Peyer's patch (tissue), 4 donors: ENCODE data around the gene TMEM51.

Experiments used
- POLR2A ChIP-seq, 2 donors: fragments of 450-650 bp; IDR thresholded peaks; one replicate each; pipeline ENCODE4 v1.5.1; 2017; ENCODE audit warnings: antibody characterized with exemption in 2 of 2, mild to moderate bottlenecking in 2 of 2, moderate library complexity in 2 of 2
- TF ChIP-seq, protein P1 (sequence below), 6 experiments: fragments of 450-650 bp in 4 of 6; fragments of 200-600 bp in 2 of 6; sonication (generic) in 1 of 6; IDR thresholded peaks; one replicate each; pipeline ENCODE4 v1.5.1; 2017 to 2019; ENCODE audit warnings: antibody characterized with exemption in 6 of 6, mild to moderate bottlenecking in 3 of 6, moderate library complexity in 1 of 6

DNA sequence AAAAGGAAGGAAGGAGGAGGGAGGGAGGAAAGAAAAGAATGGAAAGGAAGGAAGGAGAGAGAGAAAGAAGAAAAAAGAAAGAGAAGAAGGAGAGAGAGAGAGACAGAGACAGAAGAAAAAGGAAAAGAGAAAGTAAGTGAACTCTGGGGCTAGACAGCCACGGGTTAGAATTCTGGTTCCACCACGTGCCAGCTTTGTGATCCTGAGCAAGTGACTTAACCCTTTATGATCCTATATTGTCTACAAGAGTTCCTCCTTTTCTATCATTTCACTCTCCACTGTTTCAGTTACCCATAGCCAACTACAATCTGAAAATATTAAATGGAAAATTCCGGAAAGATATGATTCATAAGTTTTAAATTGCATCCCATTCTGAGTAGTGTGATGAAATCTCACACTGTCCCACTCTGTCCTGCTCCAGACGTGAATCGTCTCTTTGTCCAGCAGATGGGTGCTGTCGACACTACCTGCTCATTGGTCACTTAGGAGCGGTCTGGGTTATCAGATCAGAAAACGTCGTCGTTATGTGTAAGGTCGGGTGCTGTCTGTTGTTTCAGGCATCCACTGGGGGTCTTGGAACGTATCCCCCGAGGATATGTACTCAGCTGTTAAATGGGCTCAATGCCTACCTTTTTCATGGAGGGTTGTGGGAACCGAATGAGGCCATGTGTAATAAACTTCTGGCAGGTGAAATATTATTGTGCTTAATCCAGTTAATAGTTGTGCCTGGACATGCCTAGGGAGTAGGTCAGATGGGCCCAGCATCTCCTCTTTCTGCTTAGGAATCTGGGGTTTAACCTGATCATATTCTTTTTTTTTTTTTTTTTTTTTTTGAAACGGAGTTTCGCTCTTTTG is 19.1 kb downstream of the TMEM51 start:
- TF ChIP-seq, protein P1, sequence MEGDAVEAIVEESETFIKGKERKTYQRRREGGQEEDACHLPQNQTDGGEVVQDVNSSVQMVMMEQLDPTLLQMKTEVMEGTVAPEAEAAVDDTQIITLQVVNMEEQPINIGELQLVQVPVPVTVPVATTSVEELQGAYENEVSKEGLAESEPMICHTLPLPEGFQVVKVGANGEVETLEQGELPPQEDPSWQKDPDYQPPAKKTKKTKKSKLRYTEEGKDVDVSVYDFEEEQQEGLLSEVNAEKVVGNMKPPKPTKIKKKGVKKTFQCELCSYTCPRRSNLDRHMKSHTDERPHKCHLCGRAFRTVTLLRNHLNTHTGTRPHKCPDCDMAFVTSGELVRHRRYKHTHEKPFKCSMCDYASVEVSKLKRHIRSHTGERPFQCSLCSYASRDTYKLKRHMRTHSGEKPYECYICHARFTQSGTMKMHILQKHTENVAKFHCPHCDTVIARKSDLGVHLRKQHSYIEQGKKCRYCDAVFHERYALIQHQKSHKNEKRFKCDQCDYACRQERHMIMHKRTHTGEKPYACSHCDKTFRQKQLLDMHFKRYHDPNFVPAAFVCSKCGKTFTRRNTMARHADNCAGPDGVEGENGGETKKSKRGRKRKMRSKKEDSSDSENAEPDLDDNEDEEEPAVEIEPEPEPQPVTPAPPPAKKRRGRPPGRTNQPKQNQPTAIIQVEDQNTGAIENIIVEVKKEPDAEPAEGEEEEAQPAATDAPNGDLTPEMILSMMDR (IDR thresholded peaks at IDR 0.05), result no peak
- TF ChIP-seq POLR2A (IDR thresholded peaks at IDR 0.05), result no peak
